ENCODE measurements around the gene LUC7L.

LUC7L gene

GRCh38 chr16:245105-245504, 15.9 kb upstream of the LUC7L start:
- Histone ChIP-seq H2BK15ac (ENCODE audit: low read depth, poor library complexity, severe bottlenecking) (no peak overlapping the region), H2BK12ac (ENCODE audit: low read length in 2 of 2) (no peak overlapping the region), H4K91ac (ENCODE audit: low read length) (no peak overlapping the region), H3K27me3 (ENCODE audit: control insufficient read depth in 1 of 2, insufficient read depth in 1 of 2, low read length in 2 of 2) (no peaks in the 10 kb centered on the region), H3K79me1 (replicated peaks; ENCODE audit: low read length, poor library complexity, severe bottlenecking) (peaks cover 29% of the 10 kb centered on the region), H3K9ac (ENCODE audit: low read length) (no peak overlapping the region), H3K4ac (ENCODE audit: low read depth in 1 of 2, low read length in 2 of 2) (no peak overlapping the region), H2BK5ac (ENCODE audit: low read depth, low read length, poor library complexity, severe bottlenecking) (no peak overlapping the region), H2BK120ac (ENCODE audit: low read depth, low read length) (no peak overlapping the region), H3K4me1 (ENCODE audit: control insufficient read depth, insufficient read depth, low read depth, low read length) (peaks cover 6% of the 10 kb centered on the region), H3K36me3 (ENCODE audit: control insufficient read depth in 1 of 2, insufficient read depth in 2 of 2, low read depth in 1 of 2, low read length in 2 of 2) (peaks cover 8 to 11% of the 10 kb centered on the region in 2 experiments), H3K4me2 (ENCODE audit: low read length, poor library complexity, severe bottlenecking) (no peak overlapping the region), H3K18ac (ENCODE audit: low read depth in 1 of 2, low read length in 2 of 2) (no peak overlapping the region), H3K27ac (ENCODE audit: low read length, poor library complexity, severe bottlenecking) (no peak overlapping the region), H3K14ac (ENCODE audit: low read length in 2 of 2) (no peak overlapping the region), H3K9me3 (ENCODE audit: control insufficient read depth, low read length) (no peaks in the 10 kb centered on the region), H2AFZ (ENCODE audit: low read depth, low read length) (no peak overlapping the region), H3K4me3 (ENCODE audit: insufficient read depth in 1 of 2, low read depth in 1 of 2, low read length in 2 of 2) (no peak overlapping the region), H4K8ac (ENCODE audit: low read length) (no peak overlapping the region), H2AK5ac (ENCODE audit: low read length, severe bottlenecking) (no peak overlapping the region), H3K23ac (ENCODE audit: low read length in 2 of 2) (no peak overlapping the region)
- WGBS, result 94% methylated on average over 9 of the region's 9 CpGs
- DNase-seq, result no peak

DNA sequence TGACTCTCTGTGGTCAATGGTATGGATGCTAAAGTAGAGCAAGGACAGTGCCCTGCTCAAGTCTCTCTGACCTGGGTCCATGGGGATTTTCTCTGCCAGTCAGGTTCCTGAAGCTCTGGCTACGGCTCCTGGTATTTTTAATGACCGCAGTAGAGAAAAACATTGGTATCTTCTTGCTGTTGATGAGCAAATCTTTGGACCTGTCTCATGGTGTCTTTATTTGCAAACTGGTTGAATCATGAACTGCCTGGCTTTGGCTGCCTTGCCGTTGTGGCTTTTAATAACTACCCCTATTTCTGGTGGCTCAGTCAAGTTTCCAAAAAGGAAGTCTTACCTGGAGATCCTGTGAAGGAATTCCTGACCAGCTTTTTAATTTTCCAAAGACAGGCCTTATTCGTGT, 14.1 kb upstream of the LUC7L start:
- no peak overlapping the region for H3K4ac ChIP-seq (ENCODE audit: low read depth in 1 of 2, low read length in 2 of 2)
- peaks cover 0 to 3% of the 10 kb centered on the region in 2 experiments for H3K36me3 ChIP-seq (ENCODE audit: control insufficient read depth in 1 of 2, insufficient read depth in 2 of 2, low read depth in 1 of 2, low read length in 2 of 2)
- no peak overlapping the region for H3K18ac ChIP-seq (ENCODE audit: low read depth in 1 of 2, low read length in 2 of 2)
- DNase-seq, result no peak
- no peak overlapping the region for H3K4me2 ChIP-seq (ENCODE audit: low read length, poor library complexity, severe bottlenecking)
- H4K8ac ChIP-seq (ENCODE audit: low read length), result no peak overlapping the region
- 96% methylated on average over 4 of the region's 4 CpGs for WGBS
- H3K4me3 ChIP-seq (ENCODE audit: insufficient read depth in 1 of 2, low read depth in 1 of 2, low read length in 2 of 2), result no peak overlapping the region
- no peaks in the 10 kb centered on the region for H3K9me3 ChIP-seq (ENCODE audit: control insufficient read depth, low read length)
- H3K14ac ChIP-seq (ENCODE audit: low read length in 2 of 2), result no peak overlapping the region
- H2BK120ac ChIP-seq (ENCODE audit: low read depth, low read length), result no peak overlapping the region
- H3K23ac ChIP-seq (ENCODE audit: low read length in 2 of 2), result no peak overlapping the region
- peaks cover 24% of the 10 kb centered on the region for H3K79me1 ChIP-seq (replicated peaks; ENCODE audit: low read length, poor library complexity, severe bottlenecking)
- H3K27ac ChIP-seq (ENCODE audit: low read length, poor library complexity, severe bottlenecking), result no peak overlapping the region
- no peak overlapping the region for H2BK15ac ChIP-seq (ENCODE audit: low read depth, poor library complexity, severe bottlenecking)
- H3K27me3 ChIP-seq (ENCODE audit: control insufficient read depth in 1 of 2, insufficient read depth in 1 of 2, low read length in 2 of 2), result no peaks in the 10 kb centered on the region
- no peak overlapping the region for H2AK5ac ChIP-seq (ENCODE audit: low read length, severe bottlenecking)
- H4K91ac ChIP-seq (ENCODE audit: low read length), result no peak overlapping the region
- H2BK5ac ChIP-seq (ENCODE audit: low read depth, low read length, poor library complexity, severe bottlenecking), result no peak overlapping the region
- H3K4me1 ChIP-seq (ENCODE audit: control insufficient read depth, insufficient read depth, low read depth, low read length), result peaks cover 6% of the 10 kb centered on the region
- H2BK12ac ChIP-seq (ENCODE audit: low read length in 2 of 2), result no peak overlapping the region
- no peak overlapping the region for H2AFZ ChIP-seq (ENCODE audit: low read depth, low read length)
- no peak overlapping the region for H3K9ac ChIP-seq (ENCODE audit: low read length)

DNA sequence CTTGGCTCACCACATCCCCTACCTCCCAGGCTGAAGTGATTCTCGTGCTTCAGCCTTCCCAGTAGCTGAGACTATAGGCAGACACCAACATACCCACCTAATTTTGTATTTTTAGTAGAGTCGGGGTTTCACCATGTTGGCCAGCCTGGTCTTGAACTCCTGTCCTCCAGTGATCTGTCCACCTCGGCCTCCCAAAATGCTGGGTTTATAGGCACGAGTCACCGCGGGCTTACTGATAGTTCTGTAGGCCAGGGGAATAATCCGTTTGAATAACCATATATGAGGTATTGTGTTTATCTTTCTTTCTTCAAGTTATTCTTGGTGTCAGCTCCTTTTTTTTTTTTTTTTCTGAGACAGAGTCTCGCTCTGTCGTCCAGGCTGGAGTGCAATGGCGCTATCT, 13.0 kb upstream of the LUC7L start:
- Histone ChIP-seq H3K4me2 (ENCODE audit: low read length, poor library complexity, severe bottlenecking) (no peak overlapping the region), H3K4me1 (ENCODE audit: control insufficient read depth, insufficient read depth, low read depth, low read length) (peaks cover 6% of the 10 kb centered on the region), H3K9me3 (ENCODE audit: control insufficient read depth, low read length) (no peaks in the 10 kb centered on the region), H3K4me3 (ENCODE audit: insufficient read depth in 1 of 2, low read depth in 1 of 2, low read length in 2 of 2) (no peak overlapping the region), H3K36me3 (ENCODE audit: control insufficient read depth in 1 of 2, insufficient read depth in 2 of 2, low read depth in 1 of 2, low read length in 2 of 2) (peaks cover 0 to 7% of the 10 kb centered on the region in 2 experiments), H4K91ac (ENCODE audit: low read length) (no peak overlapping the region), H3K27me3 (ENCODE audit: control insufficient read depth in 1 of 2, insufficient read depth in 1 of 2, low read length in 2 of 2) (no peaks in the 10 kb centered on the region), H3K79me1 (replicated peaks; ENCODE audit: low read length, poor library complexity, severe bottlenecking) (peaks cover 26% of the 10 kb centered on the region), H3K14ac (ENCODE audit: low read length in 2 of 2) (no peak overlapping the region), H3K18ac (ENCODE audit: low read depth in 1 of 2, low read length in 2 of 2) (no peak overlapping the region), H2AK5ac (ENCODE audit: low read length, severe bottlenecking) (no peak overlapping the region), H2BK12ac (ENCODE audit: low read length in 2 of 2) (no peak overlapping the region), H2BK15ac (ENCODE audit: low read depth, poor library complexity, severe bottlenecking) (no peak overlapping the region), H3K9ac (ENCODE audit: low read length) (no peak overlapping the region), H3K23ac (ENCODE audit: low read length in 2 of 2) (no peak overlapping the region), H2BK5ac (ENCODE audit: low read depth, low read length, poor library complexity, severe bottlenecking) (no peak overlapping the region), H2AFZ (ENCODE audit: low read depth, low read length) (no peak overlapping the region), H3K4ac (ENCODE audit: low read depth in 1 of 2, low read length in 2 of 2) (no peak overlapping the region), H2BK120ac (ENCODE audit: low read depth, low read length) (no peak overlapping the region), H3K27ac (ENCODE audit: low read length, poor library complexity, severe bottlenecking) (no peak overlapping the region), H4K8ac (ENCODE audit: low read length) (no peak overlapping the region)
- 98% methylated on average over 10 of the region's 10 CpGs for WGBS
- DNase-seq, result no peak

GRCh38 chr16:240559-240958, 11.3 kb upstream of the LUC7L start:
- Histone ChIP-seq H3K4me1 (ENCODE audit: control insufficient read depth, insufficient read depth, low read depth, low read length) (peaks cover 6% of the 10 kb centered on the region), H2BK15ac (ENCODE audit: low read depth, poor library complexity, severe bottlenecking) (no peak overlapping the region), H3K27ac (ENCODE audit: low read length, poor library complexity, severe bottlenecking) (no peak overlapping the region), H2BK120ac (ENCODE audit: low read depth, low read length) (no peak overlapping the region), H3K27me3 (ENCODE audit: control insufficient read depth in 1 of 2, insufficient read depth in 1 of 2, low read length in 2 of 2) (no peaks in the 10 kb centered on the region), H4K8ac (ENCODE audit: low read length) (no peak overlapping the region), H3K14ac (ENCODE audit: low read length in 2 of 2) (no peak overlapping the region), H4K91ac (ENCODE audit: low read length) (no peak overlapping the region), H3K23ac (ENCODE audit: low read length in 2 of 2) (no peak overlapping the region), H2BK5ac (ENCODE audit: low read depth, low read length, poor library complexity, severe bottlenecking) (no peak overlapping the region), H2BK12ac (ENCODE audit: low read length in 2 of 2) (no peak overlapping the region), H3K4me3 (ENCODE audit: insufficient read depth in 1 of 2, low read depth in 1 of 2, low read length in 2 of 2) (no peak overlapping the region), H3K9me3 (ENCODE audit: control insufficient read depth, low read length) (no peaks in the 10 kb centered on the region), H3K18ac (ENCODE audit: low read depth in 1 of 2, low read length in 2 of 2) (no peak overlapping the region), H3K4me2 (ENCODE audit: low read length, poor library complexity, severe bottlenecking) (no peak overlapping the region), H2AFZ (ENCODE audit: low read depth, low read length) (no peak overlapping the region), H3K4ac (ENCODE audit: low read depth in 1 of 2, low read length in 2 of 2) (no peak overlapping the region), H3K79me1 (replicated peaks; ENCODE audit: low read length, poor library complexity, severe bottlenecking) (peaks cover 26% of the 10 kb centered on the region), H2AK5ac (ENCODE audit: low read length, severe bottlenecking) (no peak overlapping the region), H3K9ac (ENCODE audit: low read length) (no peak overlapping the region), H3K36me3 (ENCODE audit: control insufficient read depth in 1 of 2, insufficient read depth in 2 of 2, low read depth in 1 of 2, low read length in 2 of 2) (peaks cover 3 to 7% of the 10 kb centered on the region in 2 experiments)
- WGBS, result 90% methylated on average over 6 of the region's 8 CpGs
- no peak for DNase-seq

Measured in mesenchymal stem cell (in vitro differentiated cells and primary cell).